ENCODE data around the gene PRKAG2.

- TF ChIP-seq EZH2 (IDR thresholded peaks at IDR 0.05) (no peak), POLR2AphosphoS5 (IDR thresholded peaks at IDR 0.05; ENCODE audit: borderline replicate concordance, low read depth, low read length) (no peak), FOXP2 (optimal IDR thresholded peaks at IDR 0.05; ENCODE audit: control extremely low read depth, extremely low read length, insufficient read depth) (no peak)
These were observed 20.8 kb downstream of the PRKAG2 start for GRCh38 chr7:151856098-151856497.

Data from SK-N-MC (cell line).